SKM-1 (cell line): ENCODE results near the gene PRR20G.
A peak's percentile ranks its signal among the peaks of the same experiment; 100 is the strongest.
"Not testable (repeated sequence)": the region's sequence is repeated elsewhere in the genome, so short reads cannot be mapped to it uniquely, and the experiment has no call there.

ENCODE experiments used
- DNase-seq: peaks from one replicate; lab custom pipeline; 2025; ENCODE audit not compliant: unreplicated experiment; lab: John Stamatoyannopoulos, UW

Gene PRR20G

GRCh38 chr3:127287840-127288239, at the start of gene PRR20G:
Gene PRR20G, minus strand, starts transcription at chr3:127288046. Its CDS starts 681 bp downstream, at chr3:127287365.
- DNase-seq, result no peak

- DNase-seq, result no peak
These were observed 49.2 kb upstream of the PRR20G start for GRCh38 chr3:127337001-127337400.

DNA sequence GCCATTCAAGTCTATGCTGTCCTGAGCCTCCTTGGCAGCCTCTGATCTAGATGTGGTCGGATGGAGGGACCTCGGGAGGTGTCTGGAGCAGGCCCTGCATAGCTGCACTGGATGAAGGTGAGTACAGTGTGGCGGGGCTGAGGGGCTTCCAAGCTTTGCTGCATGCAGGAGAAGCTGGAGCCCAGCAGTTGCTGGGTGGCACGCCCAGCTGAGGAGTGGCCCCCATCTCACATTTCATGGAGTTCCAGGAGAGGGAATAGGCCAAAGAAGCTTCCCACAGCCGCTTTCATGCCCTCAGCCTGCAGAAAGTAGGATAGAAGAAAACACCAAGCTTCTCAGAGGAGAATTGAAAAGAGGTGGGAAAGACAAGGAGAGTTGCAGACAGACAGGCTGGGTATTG, 48.3 kb upstream of the PRR20G start:
- no peak for DNase-seq

DNA sequence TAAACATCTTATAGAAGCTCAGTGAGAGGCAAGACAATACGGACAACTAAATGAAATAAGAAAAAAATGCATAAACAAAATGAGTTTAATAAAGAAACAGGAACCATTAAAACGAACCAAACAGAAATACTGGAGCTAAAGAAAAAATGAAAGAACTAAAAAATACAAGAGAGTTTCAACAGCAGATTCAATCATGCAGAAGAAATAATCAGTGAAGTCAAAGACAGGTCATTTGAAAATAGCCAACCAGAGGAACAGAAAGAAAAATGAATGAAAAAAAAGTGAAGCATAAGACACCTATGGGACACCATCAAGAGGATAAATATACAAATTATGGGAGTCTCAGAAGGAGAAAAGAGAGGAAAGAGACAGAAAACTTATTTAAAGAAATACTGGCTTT, 42.5 kb upstream of the PRR20G start:
- DNase-seq, result no peak

DNA sequence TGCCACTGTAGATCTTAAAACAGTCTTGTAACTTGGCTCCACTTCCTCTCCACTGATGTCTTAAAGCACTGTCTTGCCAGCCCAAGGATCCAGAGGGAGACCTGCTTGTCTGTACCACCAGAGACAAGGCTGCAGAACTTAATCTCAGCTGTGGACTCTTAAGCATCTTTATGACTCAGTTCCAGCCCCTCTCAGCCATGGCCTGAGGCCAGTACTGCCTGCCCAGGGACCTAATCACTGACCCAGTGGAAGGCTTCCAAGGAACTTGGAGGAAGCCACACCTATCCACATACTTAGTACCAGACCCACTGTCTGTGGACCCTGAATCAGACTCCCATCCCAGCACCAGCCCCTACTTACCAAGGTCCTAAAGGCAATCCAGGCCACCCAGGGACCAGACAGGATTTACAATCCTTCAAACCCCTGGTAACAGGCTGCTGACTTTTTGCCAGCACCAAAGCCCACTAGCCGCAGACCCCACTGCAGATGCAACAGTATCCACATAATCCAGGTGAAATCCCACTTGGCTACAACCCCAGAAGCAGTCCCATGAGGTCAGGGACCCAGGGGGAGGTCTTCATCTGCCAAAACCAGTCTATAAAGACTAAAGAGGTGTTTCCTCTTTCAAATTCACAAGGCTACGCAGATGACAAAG, 41.9 kb upstream of the PRR20G start:
- DNase-seq, result no peak

- DNase-seq, result no peak
These were observed 40.6 kb upstream of the PRR20G start for GRCh38 chr3:127328421-127328820.

- no peak for DNase-seq
These were observed 38.5 kb upstream of the PRR20G start for GRCh38 chr3:127326341-127326740.

GRCh38 chr3:127325629-127325961, 37.7 kb upstream of the PRR20G start:
- no peak for DNase-seq

DNA sequence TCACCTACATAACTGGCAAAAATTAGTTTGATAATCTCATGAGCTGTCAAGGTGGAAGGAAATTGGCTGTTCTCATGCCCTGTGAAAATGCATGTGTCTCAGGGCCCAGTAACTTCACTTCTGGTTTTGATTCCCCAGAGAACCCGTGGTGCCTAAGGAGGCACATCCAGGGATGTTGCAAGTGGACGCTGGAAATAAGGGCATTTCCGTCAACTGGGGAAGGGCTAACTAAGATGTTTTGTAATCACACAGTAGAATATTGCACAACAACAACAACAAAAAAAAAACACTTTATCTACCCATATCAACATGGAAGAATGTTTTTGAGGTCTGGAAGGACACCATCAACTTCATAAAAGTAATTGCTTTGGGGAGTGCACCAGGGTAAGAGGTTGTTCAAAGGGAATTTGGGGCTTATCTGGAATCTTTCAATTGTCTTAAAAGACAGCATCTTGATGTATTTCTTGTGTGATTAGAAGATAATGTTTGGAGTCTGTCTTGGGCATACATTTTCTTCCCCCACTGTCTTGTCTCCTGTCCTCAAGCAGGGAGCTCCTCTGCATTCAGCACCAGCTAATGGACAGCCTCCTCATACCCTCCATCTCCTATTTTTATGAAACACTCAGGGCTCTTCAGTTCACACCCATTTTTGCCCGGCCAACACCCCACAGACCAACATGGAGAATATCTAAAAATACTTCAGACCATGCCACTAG, 37.2 kb upstream of the PRR20G start:
- no peak for DNase-seq

DNA sequence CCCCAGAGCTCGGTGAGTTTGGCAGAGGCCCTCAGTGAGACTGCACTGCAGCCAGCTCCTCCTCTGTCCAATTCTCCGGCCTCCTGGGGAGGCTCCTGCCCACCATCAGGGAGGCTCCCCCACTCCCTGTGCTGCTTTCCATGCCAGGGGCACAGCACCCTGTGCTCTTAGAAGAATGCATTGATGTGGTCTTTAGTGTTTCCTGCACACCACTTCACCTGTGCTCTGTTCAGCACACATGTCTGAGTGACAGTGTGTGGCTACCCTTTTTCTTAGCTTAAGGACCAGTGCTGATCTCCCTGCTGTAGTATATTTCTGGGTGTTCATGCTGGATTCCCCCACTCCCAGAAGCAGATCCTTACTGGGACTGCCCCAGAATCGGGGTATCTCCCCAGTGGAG, 36.2 kb upstream of the PRR20G start:
- DNase-seq, result no peak

DNA sequence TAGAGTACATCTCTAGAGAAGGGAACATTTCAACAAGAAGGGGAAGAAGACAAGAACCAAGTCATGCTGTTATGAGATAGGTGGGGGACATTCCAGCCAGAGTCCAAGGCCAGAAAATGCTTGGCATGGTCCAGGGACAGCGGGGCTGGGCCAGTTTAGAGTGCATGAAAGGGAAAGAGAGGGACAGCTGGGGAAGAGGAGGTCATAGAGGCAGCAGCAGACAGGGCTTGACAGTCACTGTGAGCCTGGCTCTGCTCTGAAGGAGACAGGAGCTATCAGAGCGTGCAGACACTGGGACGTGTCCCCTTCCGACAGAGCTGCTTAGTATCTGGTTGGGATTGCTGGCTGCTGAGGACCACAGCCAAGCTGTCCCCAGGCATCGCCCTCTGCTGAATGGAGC, 35.7 kb upstream of the PRR20G start:
- DNase-seq, result no peak

- DNase-seq, result no peak
These were observed 33.5 kb upstream of the PRR20G start for GRCh38 chr3:127321371-127321770.

DNA sequence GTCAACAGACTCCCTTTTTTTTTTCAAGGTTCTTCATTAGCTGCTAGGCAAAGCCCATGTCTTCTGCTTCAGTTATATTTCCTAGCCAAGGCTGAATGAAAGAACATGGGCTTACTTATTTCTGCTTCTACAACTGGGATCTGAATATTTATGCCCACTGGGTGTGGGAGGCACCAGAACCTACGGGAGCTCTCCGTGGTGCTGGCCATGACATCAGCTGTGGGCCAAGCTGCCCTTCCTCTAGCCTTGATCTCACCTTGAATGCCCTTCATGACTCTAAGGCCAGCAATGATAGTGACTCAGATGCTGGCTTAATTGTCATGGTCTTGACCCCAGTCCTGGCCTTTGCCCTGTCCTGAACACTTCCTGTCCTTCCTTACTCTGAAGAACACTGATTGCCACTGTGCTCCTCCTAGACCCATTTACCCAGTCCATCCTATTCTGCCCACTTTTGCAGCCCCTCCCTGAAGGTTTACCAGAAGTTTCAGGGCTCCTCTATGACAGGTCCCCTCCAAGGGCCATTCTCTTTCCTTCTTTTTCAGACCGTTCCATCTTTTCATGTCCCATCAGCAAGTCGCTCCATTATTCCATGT, 32.8 kb upstream of the PRR20G start:
- no peak for DNase-seq

GRCh38 chr3:127316685-127317084, 28.8 kb upstream of the PRR20G start:
- DNase-seq, result no peak

GRCh38 chr3:127312818-127313217, 25.0 kb upstream of the PRR20G start:
- DNase-seq, result no peak

- not testable (repeated sequence) for DNase-seq
These were observed 21.0 kb upstream of the PRR20G start for GRCh38 chr3:127308821-127309220.

DNA sequence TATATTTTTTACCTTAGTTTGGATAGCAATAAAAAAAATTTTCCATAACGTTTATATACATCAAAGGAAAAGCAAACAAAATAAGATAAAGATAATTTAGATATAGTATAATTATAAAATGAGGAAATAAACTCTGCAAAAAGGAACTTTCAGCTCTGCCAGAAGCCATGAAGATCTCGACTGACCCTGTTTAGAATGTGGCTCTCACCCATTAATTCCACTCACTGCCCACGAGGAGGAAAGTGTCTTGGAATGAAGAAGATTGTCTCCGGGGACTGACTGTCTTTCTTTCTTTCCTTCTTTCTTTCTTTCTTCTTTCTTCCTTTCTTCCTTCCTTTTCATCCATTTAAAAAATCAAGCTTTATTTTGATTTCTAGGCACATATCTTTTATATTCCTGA, 20.1 kb upstream of the PRR20G start:
- DNase-seq, result peak; percentile 0

GRCh38 chr3:127307112-127307835, 19.4 kb upstream of the PRR20G start:
- DNase-seq, result no peak

- no peak for DNase-seq
These were observed 18.7 kb upstream of the PRR20G start for GRCh38 chr3:127306361-127307111.

DNA sequence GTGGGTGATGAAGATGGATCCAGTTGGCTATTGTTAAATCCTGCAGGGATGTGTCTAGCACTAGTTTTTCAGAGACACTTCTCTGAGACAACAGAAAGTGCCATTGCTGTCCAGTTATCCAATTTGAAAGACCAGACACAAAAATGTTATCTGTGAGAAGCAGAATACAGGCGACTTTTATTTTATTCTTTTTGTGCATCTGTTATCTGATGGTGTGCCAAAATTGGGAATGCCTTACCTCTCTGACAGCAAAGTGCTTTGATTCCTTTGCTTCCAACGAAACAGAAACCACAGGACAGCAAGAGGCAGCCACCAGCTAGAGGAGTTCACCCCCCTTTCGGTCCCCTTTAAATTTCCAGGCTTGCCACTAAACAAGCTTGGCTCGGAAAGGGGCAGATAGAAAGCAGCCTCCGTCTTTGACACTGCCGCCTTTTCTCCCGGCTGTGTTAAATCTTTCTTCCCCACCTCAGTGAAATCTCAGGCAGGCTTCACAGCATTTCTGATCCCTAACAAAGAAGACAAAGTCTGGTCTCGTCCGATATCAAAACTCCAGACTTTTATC, 17.7 kb upstream of the PRR20G start:
- DNase-seq, result no peak
